GM10266 (cell line): ENCODE results near the gene ARL2.

ENCODE experiments used
- DNase-seq: peaks from one replicate; pipeline ENCODE4 v3.0.0; 2012; ENCODE audit errors: extremely low spot score
- CTCF ChIP-seq: IDR thresholded peaks from 2 replicates; pipeline ENCODE4 v1.5.1; 2012; ENCODE audit warnings: mild to moderate bottlenecking, low read depth; ENCODE audit not compliant: control insufficient read depth, insufficient read depth; ENCODE audit errors: missing control alignments

Gene ARL2

GRCh38 chr11:64987998-64988854 is 25.7 kb upstream of the ARL2 start:
- DNase-seq: no peak
- no peak for TF ChIP-seq CTCF

- no peak for DNase-seq
Measured at GRCh38 chr11:64989416-64989815, 24.5 kb upstream of the ARL2 start.

GRCh38 chr11:64990222-64990923 is 23.6 kb upstream of the ARL2 start:
- TF ChIP-seq CTCF: no peak
- no peak for DNase-seq

More at GRCh38 chr11:64989416-64989815, 24.5 kb upstream of the ARL2 start:
- TF ChIP-seq CTCF: no peak

- DNase-seq: no peak
- TF ChIP-seq CTCF: no peak
Measured at GRCh38 chr11:64994318-64994717, 19.6 kb upstream of the ARL2 start.

- DNase-seq: no peak
- TF ChIP-seq CTCF: no peak
Measured at GRCh38 chr11:64996327-64996709, 17.6 kb upstream of the ARL2 start.

- TF ChIP-seq CTCF: peak; percentile 33
- peak; percentile 57 for DNase-seq
Measured at GRCh38 chr11:64996710-64997380, 17.1 kb upstream of the ARL2 start, which contains the start of gene BATF2. Gene BATF2, minus strand, starts transcription at chr11:64996971. Its CDS starts 57 bp downstream, at chr11:64996914.
